ENCODE data around the gene PDE4B.
"Not testable (repeated sequence)": the region's sequence is repeated elsewhere in the genome, so short reads cannot be mapped to it uniquely, and the experiment has no call there.

The PDE4B gene

DNA sequence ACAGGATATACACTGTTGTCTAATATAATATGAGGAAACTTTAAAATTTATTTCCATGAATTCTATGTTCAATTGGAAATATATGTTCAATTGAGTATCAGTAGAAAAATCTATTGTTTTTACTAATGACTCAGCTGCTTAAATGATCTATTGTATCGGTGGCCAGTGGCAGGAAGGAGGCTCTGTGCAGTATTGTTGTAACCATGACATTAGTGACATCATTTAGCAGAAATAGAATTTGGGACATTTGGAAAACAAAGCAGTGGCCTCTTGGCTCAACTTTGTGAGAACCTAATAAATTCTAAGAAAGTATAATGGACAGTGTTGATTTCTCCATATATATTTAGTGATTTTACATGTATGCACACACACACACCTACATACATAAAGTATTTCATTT lies 257.4 kb downstream of the PDE4B start:
- no peaks in the 10 kb centered on the region for H3K4me1 ChIP-seq
- H3K36me3 ChIP-seq = no peaks in the 10 kb centered on the region
- no peak for DNase-seq
- no peaks in the 10 kb centered on the region for H3K27me3 ChIP-seq
- H3K4me3 ChIP-seq (ENCODE audit: low read depth, low read length) = no peak overlapping the region
- TF ChIP-seq, protein P1, sequence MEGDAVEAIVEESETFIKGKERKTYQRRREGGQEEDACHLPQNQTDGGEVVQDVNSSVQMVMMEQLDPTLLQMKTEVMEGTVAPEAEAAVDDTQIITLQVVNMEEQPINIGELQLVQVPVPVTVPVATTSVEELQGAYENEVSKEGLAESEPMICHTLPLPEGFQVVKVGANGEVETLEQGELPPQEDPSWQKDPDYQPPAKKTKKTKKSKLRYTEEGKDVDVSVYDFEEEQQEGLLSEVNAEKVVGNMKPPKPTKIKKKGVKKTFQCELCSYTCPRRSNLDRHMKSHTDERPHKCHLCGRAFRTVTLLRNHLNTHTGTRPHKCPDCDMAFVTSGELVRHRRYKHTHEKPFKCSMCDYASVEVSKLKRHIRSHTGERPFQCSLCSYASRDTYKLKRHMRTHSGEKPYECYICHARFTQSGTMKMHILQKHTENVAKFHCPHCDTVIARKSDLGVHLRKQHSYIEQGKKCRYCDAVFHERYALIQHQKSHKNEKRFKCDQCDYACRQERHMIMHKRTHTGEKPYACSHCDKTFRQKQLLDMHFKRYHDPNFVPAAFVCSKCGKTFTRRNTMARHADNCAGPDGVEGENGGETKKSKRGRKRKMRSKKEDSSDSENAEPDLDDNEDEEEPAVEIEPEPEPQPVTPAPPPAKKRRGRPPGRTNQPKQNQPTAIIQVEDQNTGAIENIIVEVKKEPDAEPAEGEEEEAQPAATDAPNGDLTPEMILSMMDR (IDR thresholded peaks at IDR 0.05; ENCODE audit: low read depth, low read length) = no peak
- no peaks in the 10 kb centered on the region for H3K9me3 ChIP-seq

DNA sequence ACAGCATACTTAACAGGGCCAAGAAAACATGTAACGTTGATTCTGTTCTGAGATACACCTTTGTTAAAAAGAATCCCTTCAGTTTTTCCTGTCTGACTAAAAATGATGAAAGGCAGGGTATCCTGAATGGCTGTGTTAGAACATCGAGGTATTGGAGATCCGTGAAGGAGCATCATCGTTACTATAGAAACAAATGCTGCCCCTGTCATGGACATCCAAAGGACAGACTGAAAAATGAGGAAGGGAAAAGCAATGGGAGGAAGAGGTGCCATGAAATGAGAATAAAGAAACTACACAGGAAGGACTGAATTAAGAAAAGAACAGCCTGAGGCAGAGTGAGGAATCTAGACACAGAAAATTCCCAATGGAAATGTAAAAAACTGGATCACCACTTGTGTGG lies 257.9 kb downstream of the PDE4B start:
- TF ChIP-seq, protein P1 (IDR thresholded peaks at IDR 0.05; ENCODE audit: low read depth, low read length) = no peak
- no peak for DNase-seq

GRCh38 chr1:66055092-66055491 lies 262.4 kb downstream of the PDE4B start:
- H3K9me3 ChIP-seq = no peaks in the 10 kb centered on the region
- no peak for DNase-seq

More for the DNA sequence above, 257.9 kb downstream of the PDE4B start:
- Histone ChIP-seq H3K9me3 (no peaks in the 10 kb centered on the region), H3K36me3 (no peaks in the 10 kb centered on the region), H3K27me3 (no peaks in the 10 kb centered on the region), H3K4me1 (no peaks in the 10 kb centered on the region), H3K4me3 (ENCODE audit: low read depth, low read length) (no peak overlapping the region)

DNA sequence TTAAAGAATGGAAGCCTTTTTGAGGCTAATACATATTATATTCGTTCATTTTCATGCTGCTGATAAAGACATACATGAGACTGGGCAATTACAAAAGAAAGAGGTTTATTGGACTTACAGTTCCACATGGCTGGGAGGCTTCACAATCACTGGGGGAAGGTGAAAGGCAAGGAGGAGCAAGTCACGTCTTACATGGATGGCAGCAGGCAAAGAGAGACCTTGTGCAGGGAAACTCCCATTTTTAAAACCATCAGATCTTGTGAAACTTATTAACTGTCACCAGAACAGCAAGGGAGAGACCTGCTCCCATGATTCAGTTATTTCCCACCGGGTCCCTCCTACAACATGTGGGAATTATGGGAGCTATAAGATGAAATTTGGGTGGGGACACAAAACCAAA lies 264.8 kb downstream of the PDE4B start:
- H3K4me1 ChIP-seq; H3K4me3 ChIP-seq (ENCODE audit: low read depth, low read length); H3K36me3 ChIP-seq; H3K9me3 ChIP-seq; DNase-seq; H3K27me3 ChIP-seq: not testable (repeated sequence)

More at GRCh38 chr1:66055092-66055491, 262.4 kb downstream of the PDE4B start:
- TF ChIP-seq, protein P1 (IDR thresholded peaks at IDR 0.05; ENCODE audit: low read depth, low read length) = no peak
- Histone ChIP-seq H3K4me1 (no peaks in the 10 kb centered on the region), H3K27me3 (no peaks in the 10 kb centered on the region), H3K4me3 (ENCODE audit: low read depth, low read length) (no peak overlapping the region), H3K36me3 (no peaks in the 10 kb centered on the region)

- H3K4me3 ChIP-seq (ENCODE audit: low read depth, low read length) = no peak overlapping the region
- no peaks in the 10 kb centered on the region for H3K9me3 ChIP-seq
- no peaks in the 10 kb centered on the region for H3K4me1 ChIP-seq
- TF ChIP-seq, protein P1 (IDR thresholded peaks at IDR 0.05; ENCODE audit: low read depth, low read length) = no peak
- H3K36me3 ChIP-seq = no peaks in the 10 kb centered on the region
- DNase-seq = no peak
- H3K27me3 ChIP-seq = no peaks in the 10 kb centered on the region
These were observed 265.9 kb downstream of the PDE4B start for GRCh38 chr1:66058558-66058957.

DNA sequence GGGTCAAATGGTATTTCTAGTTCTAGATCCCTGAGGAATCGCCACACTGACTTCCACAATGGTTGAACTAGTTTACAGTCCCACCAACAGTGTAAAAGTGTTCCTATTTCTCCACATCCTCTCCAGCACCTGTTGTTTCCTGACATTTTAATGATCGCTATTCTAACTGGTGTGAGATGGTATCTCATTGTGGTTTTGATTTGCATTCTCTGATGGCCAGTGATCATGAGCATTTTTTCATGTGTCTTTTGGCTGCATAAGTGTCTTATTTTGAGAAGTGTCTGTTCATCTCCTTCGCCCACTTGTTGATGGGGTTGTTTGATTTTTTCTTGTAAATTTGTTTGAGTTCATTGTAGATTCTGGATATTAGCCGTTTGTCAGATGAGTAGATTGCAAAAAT lies 274.5 kb downstream of the PDE4B start:
- not testable (repeated sequence) for H3K36me3 ChIP-seq; H3K4me3 ChIP-seq (ENCODE audit: low read depth, low read length); H3K4me1 ChIP-seq; DNase-seq; H3K27me3 ChIP-seq; H3K9me3 ChIP-seq

DNA sequence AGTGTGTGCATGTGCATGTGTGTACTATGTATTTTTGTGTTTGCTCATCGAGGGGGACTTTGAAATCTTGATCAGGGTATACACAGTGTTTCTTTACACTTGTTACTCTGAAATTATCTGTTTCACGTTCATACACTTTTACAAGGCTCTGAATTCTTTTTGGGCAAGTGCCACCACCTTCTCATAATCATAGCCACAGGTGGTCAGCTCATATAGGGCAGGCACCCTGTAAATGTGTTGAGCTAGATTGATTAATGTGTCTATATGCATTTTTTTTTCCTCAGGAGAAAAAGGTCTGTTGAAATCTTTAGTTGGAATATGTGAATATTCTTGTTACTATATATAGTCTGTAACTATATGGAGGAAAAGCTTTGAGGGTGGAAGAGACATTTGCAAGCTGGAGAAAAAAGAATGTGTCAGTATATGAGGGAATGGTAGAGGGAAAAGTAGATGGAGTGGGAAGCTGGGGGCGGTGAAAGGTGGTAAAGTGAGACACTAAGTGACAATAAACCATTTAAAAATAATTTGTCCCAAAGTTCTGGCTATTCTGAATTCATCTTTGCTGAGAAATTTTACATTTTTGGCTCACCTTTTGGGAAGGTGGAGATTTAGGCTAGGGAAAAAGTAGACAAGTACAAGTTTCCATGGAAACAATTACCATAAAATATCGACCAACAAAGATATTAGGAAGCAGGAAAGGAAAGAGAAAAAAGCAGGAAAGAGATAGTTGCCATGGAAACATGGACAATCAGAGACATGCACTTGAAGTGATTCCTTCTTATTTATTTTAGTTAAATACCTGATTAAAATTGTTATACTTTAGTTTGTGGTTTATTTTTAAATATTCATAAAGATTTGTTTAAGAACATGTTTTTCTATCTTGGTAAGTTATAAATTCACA lies 277.5 kb downstream of the PDE4B start:
- Histone ChIP-seq H3K36me3 (no peaks in the 10 kb centered on the region), H3K27me3 (no peaks in the 10 kb centered on the region), H3K4me1 (no peaks in the 10 kb centered on the region), H3K9me3 (no peaks in the 10 kb centered on the region), H3K4me3 (ENCODE audit: low read depth, low read length) (no peak overlapping the region)
- TF ChIP-seq, protein P1 (IDR thresholded peaks at IDR 0.05; ENCODE audit: low read depth, low read length) = no peak
- no peak for DNase-seq

Measured in BE2C (cell line).